Measurements from ENCODE around the gene CGAS.

DNA sequence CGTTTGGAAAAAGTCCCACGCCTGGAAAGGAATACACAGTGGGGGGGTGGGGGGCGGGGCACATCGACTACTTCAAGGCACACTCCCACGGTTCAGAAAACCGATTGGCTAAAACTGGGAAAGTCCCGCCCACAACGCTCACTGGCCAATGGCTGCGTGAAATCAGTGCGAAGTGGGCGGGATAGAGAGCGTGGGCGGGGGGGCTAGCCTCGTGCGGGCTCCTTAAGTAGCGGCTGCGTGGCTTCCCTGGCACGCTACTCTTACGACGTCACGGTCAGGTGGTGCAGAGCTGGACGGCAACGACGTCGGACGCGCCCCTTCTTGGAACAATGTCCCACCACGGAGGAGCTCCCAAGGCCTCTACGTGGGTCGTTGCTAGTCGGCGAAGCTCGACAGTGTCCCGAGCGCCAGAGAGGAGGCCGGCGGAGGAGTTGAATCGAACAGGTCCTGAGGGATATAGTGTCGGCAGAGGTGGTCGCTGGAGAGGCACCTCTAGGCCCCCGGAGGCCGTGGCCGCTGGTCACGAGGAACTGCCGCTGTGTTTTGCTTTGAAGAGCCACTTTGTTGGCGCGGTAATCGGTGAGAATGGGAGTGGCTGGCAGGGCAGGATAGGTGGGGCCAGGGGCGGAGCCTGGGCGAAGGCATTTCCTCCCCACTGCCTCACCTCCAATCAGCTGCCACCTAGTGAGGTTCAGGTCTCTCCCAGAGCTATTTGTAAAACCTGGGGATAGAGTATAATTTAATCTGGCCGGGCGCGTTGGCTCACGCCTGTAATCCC, 57.3 kb downstream of the CGAS start, which contains the start of gene DDX43:
- TF ChIP-seq, protein P1, sequence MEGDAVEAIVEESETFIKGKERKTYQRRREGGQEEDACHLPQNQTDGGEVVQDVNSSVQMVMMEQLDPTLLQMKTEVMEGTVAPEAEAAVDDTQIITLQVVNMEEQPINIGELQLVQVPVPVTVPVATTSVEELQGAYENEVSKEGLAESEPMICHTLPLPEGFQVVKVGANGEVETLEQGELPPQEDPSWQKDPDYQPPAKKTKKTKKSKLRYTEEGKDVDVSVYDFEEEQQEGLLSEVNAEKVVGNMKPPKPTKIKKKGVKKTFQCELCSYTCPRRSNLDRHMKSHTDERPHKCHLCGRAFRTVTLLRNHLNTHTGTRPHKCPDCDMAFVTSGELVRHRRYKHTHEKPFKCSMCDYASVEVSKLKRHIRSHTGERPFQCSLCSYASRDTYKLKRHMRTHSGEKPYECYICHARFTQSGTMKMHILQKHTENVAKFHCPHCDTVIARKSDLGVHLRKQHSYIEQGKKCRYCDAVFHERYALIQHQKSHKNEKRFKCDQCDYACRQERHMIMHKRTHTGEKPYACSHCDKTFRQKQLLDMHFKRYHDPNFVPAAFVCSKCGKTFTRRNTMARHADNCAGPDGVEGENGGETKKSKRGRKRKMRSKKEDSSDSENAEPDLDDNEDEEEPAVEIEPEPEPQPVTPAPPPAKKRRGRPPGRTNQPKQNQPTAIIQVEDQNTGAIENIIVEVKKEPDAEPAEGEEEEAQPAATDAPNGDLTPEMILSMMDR (IDR thresholded peaks at IDR 0.05 in 4 of 5, conservative IDR thresholded peaks at IDR 0.05 in 1 of 5) = no peak
- no peak for TF ChIP-seq POLR2A (IDR thresholded peaks at IDR 0.05)
